Right lobe of liver (tissue), 6 donors: ENCODE data around the gene CLRN3. TPM values are rescaled to one million over a fixed set of nuclear protein-coding genes. Genes with fewer than 3 reads are reported as not detected.

ENCODE experiments used
- ATAC-seq, 4 donors: fragments of 200-7000 bp; cut with Tn5 transposase; one replicate each; pipeline ENCODE4 v1.9.1; 2020; ENCODE audit warnings: mild to moderate bottlenecking in 4 of 4, moderate library complexity in 4 of 4
- DNase-seq, 3 donors: peaks; one replicate each; pipeline ENCODE4 v3.0.0-alpha.2; 2020
- H3K27ac ChIP-seq, 3 donors: fragments of 200-600 bp; one replicate each; pipeline ENCODE4 v1.8.0; 2022
- H3K27me3 ChIP-seq, 2 donors: fragments of 200-600 bp; one replicate each; pipeline ENCODE4 v1.8.0; 2022
- H3K36me3 ChIP-seq, 4 donors: fragments of 200-600 bp; sonication (generic) in 1 of 4; one replicate each; pipeline versions ENCODE4 v1.5.1 to v1.8.0; 2017 to 2022; ENCODE audit warnings: control low read depth in 1 of 4
- H3K4me1 ChIP-seq, 4 donors: fragments of 200-600 bp; sonication (generic) in 1 of 4; one replicate each; pipeline versions ENCODE4 v1.5.1 to v1.8.0; 2017 to 2022; ENCODE audit warnings: control low read depth in 1 of 4
- H3K4me3 ChIP-seq, 3 donors: fragments of 200-600 bp; one replicate each; pipeline ENCODE4 v1.8.0; 2022
- H3K9me3 ChIP-seq, 4 donors: fragments of 200-600 bp; sonication (generic) in 1 of 4; one replicate each; pipeline versions ENCODE4 v1.5.1 to v1.8.0; 2017 to 2022; ENCODE audit warnings: control low read depth in 1 of 4
- CTCF ChIP-seq, 4 donors: fragments of 200-600 bp in 3 of 4; fragments of 450-650 bp in 1 of 4; IDR thresholded peaks; one replicate each; pipeline versions ENCODE4 v1.5.1 to v1.8.0; 2016 to 2022; ENCODE audit warnings: antibody characterized with exemption in 4 of 4, mild to moderate bottlenecking in 2 of 4
- POLR2A ChIP-seq: fragments of 450-650 bp; IDR thresholded peaks from one replicate; pipeline ENCODE4 v1.6.1; 2017; ENCODE audit warnings: antibody characterized with exemption, mild to moderate bottlenecking
- WGBS: methylation state at CpG from one replicate; pipeline ENCODE4 v1.1.6; 2018; ENCODE audit warnings: low coverage, low lambda C conversion rate; ENCODE audit not compliant: insufficient coverage; ENCODE audit errors: missing lambda C conversion rate; 5-methylcytosine and 5-hydroxymethylcytosine counted together
- intact Hi-C, 2 donors: fragments of 100-400 bp; cut with DNase I; formaldehyde crosslinking; loops; one replicate each; pipeline versions ENCODE4 v1.11.2 to v1.14.1; 2022
- total RNA-seq, 6 experiments: library from RNA; depleted of rRNA in 2 of 6; stranded (reverse); fragments of >200 nt in 2 of 6; fragmentation: NEBNext Ultra II Directional in 3 of 6; extraction: Animal tissue kit (Norgen Biotek cat#: 25700) in 3 of 6; gene quantifications; one replicate each; pipeline versions ENCODE4 v1.1.0 to v1.2.4, GENCODE V29; 2016 to 2023
- donor health status: DM: no; HTN: yes; CAD: no.
- donor health status: DM: no; HTN: no; CAD: no.
- donor health status: DM: no; HTN: no; CAD: no.
- donor health status: DM: no; HTN: yes; CAD: no.
- donor health status: DM: no; HTN: yes; CAD: no.

The CLRN3 gene
- total RNA-seq, 6 experiments from 2014 or later, result 9.6 to 28.5 (median 18.1) TPM

DNA sequence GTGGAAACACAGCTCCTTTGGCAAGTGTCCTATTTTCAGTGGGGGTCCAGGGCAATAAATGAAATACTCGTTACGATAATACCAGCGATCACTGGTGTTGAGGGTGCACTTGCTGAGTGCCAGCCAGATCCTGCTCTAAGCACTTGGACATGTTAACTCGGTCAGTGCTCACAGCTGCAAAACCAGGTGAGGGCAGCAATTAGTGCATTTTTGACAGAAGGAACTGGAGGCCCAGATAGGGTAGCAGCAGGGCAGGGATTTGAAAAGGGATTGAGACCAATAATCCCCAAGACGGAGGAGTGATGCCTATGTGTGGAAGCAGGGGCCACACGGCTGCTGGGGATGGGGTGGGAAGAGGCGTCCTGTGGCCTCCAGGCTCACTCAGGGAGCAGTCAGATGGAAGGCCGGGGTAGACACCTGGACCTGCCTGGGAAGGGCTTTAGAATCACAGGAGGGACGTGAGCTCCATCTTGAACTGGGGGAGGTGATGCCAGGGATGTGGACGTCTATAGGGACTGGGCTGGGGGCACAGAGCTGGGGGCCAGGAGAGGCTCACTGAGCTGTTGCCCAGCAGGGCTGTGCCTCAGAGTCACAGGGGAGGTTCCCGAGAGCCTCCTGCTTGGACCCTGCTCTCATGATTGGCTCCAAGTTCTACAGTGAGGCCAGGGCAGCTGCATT is 28.5 kb upstream of the CLRN3 start:
- H3K9me3 ChIP-seq, result no peaks in the 10 kb centered on the region
- no peak overlapping the region for H3K27ac ChIP-seq
- TF ChIP-seq CTCF (IDR thresholded peaks at IDR 0.05), result no peak
- TF ChIP-seq POLR2A, result no peak
- no peaks in the 10 kb centered on the region for H3K27me3 ChIP-seq
- intact Hi-C loops, result no loop called here
- WGBS, result 56% methylated on average over 1 of the region's 11 CpGs
- no peak overlapping the region for H3K4me3 ChIP-seq
- ATAC-seq, result no peak
- no peak for DNase-seq
- H3K4me1 ChIP-seq, result no peaks in the 10 kb centered on the region
- H3K36me3 ChIP-seq, result no peaks in the 10 kb centered on the region

- H3K4me1 ChIP-seq, result no peaks in the 10 kb centered on the region
- no peaks in the 10 kb centered on the region for H3K27me3 ChIP-seq
- WGBS, result 60% methylated on average over 4 of the region's 11 CpGs
- TF ChIP-seq POLR2A (no peak), CTCF (IDR thresholded peaks at IDR 0.05) (no peak)
- H3K36me3 ChIP-seq, result no peaks in the 10 kb centered on the region
- H3K4me3 ChIP-seq, result no peak overlapping the region
- no peaks in the 10 kb centered on the region for H3K9me3 ChIP-seq
- H3K27ac ChIP-seq, result no peak overlapping the region
- intact Hi-C loops, result no loop called here
- DNase-seq (no peak), ATAC-seq (no peak)
Measured at GRCh38 chr10:127920306-127921074, 27.7 kb upstream of the CLRN3 start.

GRCh38 chr10:127919418-127920271 is 26.9 kb upstream of the CLRN3 start:
- TF ChIP-seq POLR2A (no peak), CTCF (IDR thresholded peaks at IDR 0.05) (no peak)
- WGBS, result 38% methylated on average over 9 of the region's 12 CpGs
- no peak overlapping the region for H3K4me3 ChIP-seq
- DNase-seq (no peak), ATAC-seq (peak in 2 of 4 donors; percentile 16 to 38)
- H3K27me3 ChIP-seq, result no peaks in the 10 kb centered on the region
- no peaks in the 10 kb centered on the region for H3K9me3 ChIP-seq
- intact Hi-C loops, result no loop called here
- no peaks in the 10 kb centered on the region for H3K4me1 ChIP-seq
- H3K36me3 ChIP-seq, result no peaks in the 10 kb centered on the region
- H3K27ac ChIP-seq, result no peak overlapping the region

GRCh38 chr10:127918572-127918971 is 25.8 kb upstream of the CLRN3 start:
- Histone ChIP-seq H3K36me3 (no peaks in the 10 kb centered on the region), H3K27me3 (no peaks in the 10 kb centered on the region), H3K9me3 (no peaks in the 10 kb centered on the region), H3K4me3 (no peak overlapping the region), H3K4me1 (no peaks in the 10 kb centered on the region), H3K27ac (no peak overlapping the region)
- ATAC-seq, result peak; percentile 14 to 50 (median 26)
- intact Hi-C loops, result no loop called here
- DNase-seq, result no peak
- TF ChIP-seq POLR2A, result no peak
- TF ChIP-seq CTCF (IDR thresholded peaks at IDR 0.05), result no peak
- WGBS, result 56% methylated on average over 5 of the region's 5 CpGs
